ENCODE measurements around the gene SPNS1.
A peak's percentile ranks its signal among the peaks of the same experiment; 100 is the strongest.
"Not testable (repeated sequence)": the region's sequence is repeated elsewhere in the genome, so short reads cannot be mapped to it uniquely, and the experiment has no call there.

The SPNS1 gene

DNA sequence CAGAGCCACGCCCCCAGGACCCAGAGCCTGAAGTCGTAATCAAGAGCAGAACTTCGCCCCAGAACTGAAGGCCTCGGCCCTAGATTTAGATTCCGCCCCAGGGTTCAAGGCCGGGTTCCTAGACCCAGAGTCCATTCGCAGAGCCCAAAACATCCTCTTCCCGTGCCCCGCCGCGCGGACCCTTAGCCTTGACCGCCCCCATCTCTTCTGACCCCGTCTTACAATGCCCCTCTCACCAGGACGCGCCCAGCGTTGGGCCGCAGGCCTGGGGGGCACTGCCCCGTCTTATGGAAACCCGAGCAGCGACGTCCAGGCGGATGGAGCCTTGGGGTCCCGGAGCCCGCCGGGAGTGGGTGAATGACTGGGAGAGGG lies 37.8 kb upstream of the SPNS1 start:
- H3K9me3 Mint-ChIP-seq = no peaks in the 10 kb centered on the region
- DNase-seq (ENCODE audit: low spot score in 2 of 2) (no peak), ATAC-seq (replicated peaks; ENCODE audit: extremely low read depth, poor library complexity, severe bottlenecking) (no peak)
- peaks cover 16% of the 10 kb centered on the region for H3K4me1 Mint-ChIP-seq
- H3K27ac Mint-ChIP-seq (ENCODE audit: low read depth) = peak overlapping the region; percentile 52
- peaks cover 9% of the 10 kb centered on the region for H3K36me3 Mint-ChIP-seq (ENCODE audit: insufficient read depth)
- H3K4me3 Mint-ChIP-seq = peak overlapping the region; percentile 55
- no peaks in the 10 kb centered on the region for H3K27me3 Mint-ChIP-seq

DNA sequence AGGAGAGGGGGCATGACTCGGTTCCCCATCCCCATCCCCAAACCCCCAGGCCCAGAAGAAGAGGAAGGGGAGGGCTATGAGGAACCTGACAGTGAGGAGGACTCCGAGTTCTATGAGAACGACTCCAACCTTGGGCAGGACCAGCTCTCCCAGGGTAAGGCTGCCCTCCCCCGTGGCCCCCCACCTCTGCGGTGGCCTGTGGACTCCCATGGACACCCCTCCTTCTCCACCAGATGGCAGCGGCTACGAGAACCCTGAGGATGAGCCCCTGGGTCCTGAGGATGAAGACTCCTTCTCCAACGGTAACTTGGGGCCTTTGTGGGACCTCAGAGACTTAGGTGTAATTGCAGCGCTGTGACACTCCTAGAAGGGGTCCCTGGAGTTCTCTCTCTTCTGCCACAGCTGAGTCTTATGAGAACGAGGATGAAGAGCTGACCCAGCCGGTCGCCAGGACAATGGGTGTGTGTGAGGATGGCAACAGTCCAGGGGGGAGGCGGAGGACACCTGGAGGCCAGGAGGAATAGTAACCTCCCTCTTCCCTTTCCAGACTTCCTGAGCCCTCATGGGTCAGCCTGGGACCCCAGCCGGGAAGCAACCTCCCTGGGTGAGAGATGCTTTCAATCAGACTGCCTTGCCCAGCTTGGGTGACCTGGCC lies 37.2 kb upstream of the SPNS1 start:
- Mint-ChIP-seq H3K4me3 (no peak overlapping the region), H3K27ac (ENCODE audit: low read depth) (no peak overlapping the region), H3K36me3 (ENCODE audit: insufficient read depth) (peaks cover 7% of the 10 kb centered on the region), H3K27me3 (no peaks in the 10 kb centered on the region), H3K4me1 (peaks cover 13% of the 10 kb centered on the region), H3K9me3 (no peaks in the 10 kb centered on the region)
- no peak for ATAC-seq (replicated peaks; ENCODE audit: extremely low read depth, poor library complexity, severe bottlenecking)
- DNase-seq (ENCODE audit: low spot score in 2 of 2) = no peak

GRCh38 chr16:28938721-28939120 lies 35.9 kb upstream of the SPNS1 start:
- H3K27me3 Mint-ChIP-seq = no peaks in the 10 kb centered on the region
- H3K9me3 Mint-ChIP-seq = no peaks in the 10 kb centered on the region
- peaks cover 7% of the 10 kb centered on the region for H3K36me3 Mint-ChIP-seq (ENCODE audit: insufficient read depth)
- no peak overlapping the region for H3K27ac Mint-ChIP-seq (ENCODE audit: low read depth)
- peaks cover 11% of the 10 kb centered on the region for H3K4me1 Mint-ChIP-seq
- no peak overlapping the region for H3K4me3 Mint-ChIP-seq
- ATAC-seq (replicated peaks; ENCODE audit: extremely low read depth, poor library complexity, severe bottlenecking) = no peak
- no peak for DNase-seq (ENCODE audit: low spot score in 2 of 2)

DNA sequence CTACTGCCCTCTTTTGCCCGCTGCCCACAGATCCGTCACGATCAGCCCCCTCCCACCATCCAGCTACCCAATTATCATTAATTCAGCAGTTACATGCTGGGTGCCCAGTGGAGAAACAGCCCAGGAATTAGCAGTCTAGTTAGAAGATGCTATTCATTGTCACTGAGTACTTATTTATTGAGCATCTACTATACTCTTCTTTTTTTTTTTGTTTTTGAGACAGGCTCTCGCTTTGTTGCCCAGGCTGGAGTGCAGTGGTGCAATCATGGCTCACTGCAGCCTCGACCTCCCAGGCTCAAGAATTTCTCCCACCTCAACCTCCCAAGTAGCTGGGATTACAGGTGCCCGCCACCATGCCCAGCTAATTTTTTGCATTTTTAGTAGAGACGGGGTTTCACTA lies 34.8 kb upstream of the SPNS1 start:
- not testable (repeated sequence) for DNase-seq (ENCODE audit: low spot score in 2 of 2)
- peaks cover 11% of the 10 kb centered on the region for H3K4me1 Mint-ChIP-seq

DNA sequence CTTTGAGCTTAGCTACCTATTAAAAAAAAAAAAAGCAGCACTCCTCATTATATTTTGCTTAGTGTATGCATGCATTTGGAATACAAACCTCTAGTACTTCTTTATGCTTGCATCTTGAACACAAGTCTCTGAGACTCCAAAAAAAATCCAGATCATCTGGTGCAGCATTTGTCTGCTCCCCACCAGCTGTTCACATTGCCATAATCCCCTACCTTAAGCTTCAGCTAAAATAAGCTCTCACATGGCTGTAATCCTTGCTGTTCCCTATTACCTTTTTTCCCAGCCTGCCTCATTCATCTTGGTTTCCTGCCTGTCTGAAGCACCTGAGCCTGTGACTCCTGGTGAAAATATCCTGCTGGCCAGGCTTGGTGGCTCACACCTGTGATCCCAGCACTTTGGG lies 31.3 kb upstream of the SPNS1 start:
- ATAC-seq (replicated peaks; ENCODE audit: extremely low read depth, poor library complexity, severe bottlenecking) (no peak), DNase-seq (ENCODE audit: low spot score in 2 of 2) (no peak)
- H3K9me3 Mint-ChIP-seq = no peaks in the 10 kb centered on the region
- H3K27ac Mint-ChIP-seq (ENCODE audit: low read depth) = no peak overlapping the region
- H3K27me3 Mint-ChIP-seq = no peaks in the 10 kb centered on the region
- no peaks in the 10 kb centered on the region for H3K36me3 Mint-ChIP-seq (ENCODE audit: insufficient read depth)
- peaks cover 8% of the 10 kb centered on the region for H3K4me1 Mint-ChIP-seq
- no peak overlapping the region for H3K4me3 Mint-ChIP-seq

More for the DNA sequence above, 34.8 kb upstream of the SPNS1 start:
- not testable (repeated sequence) for H3K27me3 Mint-ChIP-seq; H3K9me3 Mint-ChIP-seq; H3K4me3 Mint-ChIP-seq; H3K36me3 Mint-ChIP-seq (ENCODE audit: insufficient read depth); H3K27ac Mint-ChIP-seq (ENCODE audit: low read depth); ATAC-seq (replicated peaks; ENCODE audit: extremely low read depth, poor library complexity, severe bottlenecking)

DNA sequence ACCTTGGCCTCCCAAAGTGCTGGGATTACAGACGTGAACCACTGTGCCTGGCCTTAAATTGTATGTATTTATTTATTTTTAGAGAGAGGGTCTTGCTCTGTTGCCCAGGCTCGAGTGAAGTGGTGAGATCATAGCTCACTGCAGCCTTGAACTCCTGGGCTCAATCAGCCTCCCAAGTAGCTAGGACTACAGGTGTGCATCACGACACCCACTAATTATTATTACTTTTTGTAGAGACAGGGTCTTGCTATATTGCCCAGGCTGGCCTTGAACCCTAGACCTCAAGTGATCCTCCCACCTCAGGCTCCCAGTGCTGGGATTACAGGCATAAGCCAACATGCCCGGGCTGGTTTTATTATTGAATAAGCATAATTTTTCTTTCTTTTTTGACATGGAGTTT lies 27.9 kb upstream of the SPNS1 start:
- Mint-ChIP-seq H3K4me1 (peaks cover 20% of the 10 kb centered on the region), H3K4me3 (no peak overlapping the region), H3K27ac (ENCODE audit: low read depth) (no peak overlapping the region), H3K27me3 (no peaks in the 10 kb centered on the region), H3K9me3 (no peaks in the 10 kb centered on the region), H3K36me3 (ENCODE audit: insufficient read depth) (peaks cover 2% of the 10 kb centered on the region)
- no peak for ATAC-seq (replicated peaks; ENCODE audit: extremely low read depth, poor library complexity, severe bottlenecking)
- no peak for DNase-seq (ENCODE audit: low spot score in 2 of 2)

DNA sequence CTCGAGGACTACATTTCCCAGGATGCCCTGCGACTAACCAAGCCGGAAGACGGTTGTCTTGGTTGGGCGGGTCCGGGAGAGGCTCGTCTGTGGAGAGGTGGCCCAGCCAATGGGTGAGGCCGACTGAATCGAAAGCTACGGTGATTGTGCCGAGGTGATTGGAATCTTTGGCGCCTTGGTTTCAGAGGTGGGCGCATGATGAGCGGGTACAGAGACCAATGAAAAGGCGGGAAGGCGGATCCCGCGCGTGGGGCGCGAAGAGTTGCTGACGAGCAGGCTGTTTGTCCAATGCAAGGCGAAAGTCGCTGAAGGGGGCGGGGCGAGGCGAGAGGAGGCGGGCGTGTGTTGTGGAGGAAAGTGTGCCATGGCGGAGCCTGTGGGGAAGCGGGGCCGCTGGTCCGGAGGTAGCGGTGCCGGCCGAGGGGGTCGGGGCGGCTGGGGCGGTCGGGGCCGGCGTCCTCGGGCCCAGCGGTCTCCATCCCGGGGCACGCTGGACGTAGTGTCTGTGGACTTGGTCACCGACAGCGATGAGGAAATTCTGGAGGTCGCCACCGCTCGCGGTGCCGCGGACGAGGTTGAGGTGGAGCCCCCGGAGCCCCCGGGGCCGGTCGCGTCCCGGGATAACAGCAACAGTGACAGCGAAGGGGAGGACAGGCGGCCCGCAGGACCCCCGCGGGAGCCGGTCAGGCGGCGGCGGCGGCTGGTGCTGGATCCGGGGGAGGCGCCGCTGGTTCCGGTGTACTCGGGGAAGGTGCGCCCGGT lies 23.7 kb upstream of the SPNS1 start, which contains the start of gene NFATC2IP:
NFATC2IP (plus strand) TSS at position 290 of the 762 bp plus-strand sequence; CDS start at position 365, 75 bp downstream.
- Mint-ChIP-seq H3K27ac (ENCODE audit: low read depth) (peak within 1 kb of the TSS; percentile 70), H3K4me3 (peak within 1 kb of the TSS; percentile 92), H3K9me3 (no peaks in the 10 kb centered on the region), H3K36me3 (ENCODE audit: insufficient read depth) (peaks cover 19% of the 10 kb centered on the region), H3K4me1 (peaks cover 32% of the 10 kb centered on the region), H3K27me3 (no peaks in the 10 kb centered on the region)
- ATAC-seq (replicated peaks; ENCODE audit: extremely low read depth, poor library complexity, severe bottlenecking) (peak; percentile 99), DNase-seq (ENCODE audit: low spot score in 2 of 2) (peak; percentile 99 to 100)

DNA sequence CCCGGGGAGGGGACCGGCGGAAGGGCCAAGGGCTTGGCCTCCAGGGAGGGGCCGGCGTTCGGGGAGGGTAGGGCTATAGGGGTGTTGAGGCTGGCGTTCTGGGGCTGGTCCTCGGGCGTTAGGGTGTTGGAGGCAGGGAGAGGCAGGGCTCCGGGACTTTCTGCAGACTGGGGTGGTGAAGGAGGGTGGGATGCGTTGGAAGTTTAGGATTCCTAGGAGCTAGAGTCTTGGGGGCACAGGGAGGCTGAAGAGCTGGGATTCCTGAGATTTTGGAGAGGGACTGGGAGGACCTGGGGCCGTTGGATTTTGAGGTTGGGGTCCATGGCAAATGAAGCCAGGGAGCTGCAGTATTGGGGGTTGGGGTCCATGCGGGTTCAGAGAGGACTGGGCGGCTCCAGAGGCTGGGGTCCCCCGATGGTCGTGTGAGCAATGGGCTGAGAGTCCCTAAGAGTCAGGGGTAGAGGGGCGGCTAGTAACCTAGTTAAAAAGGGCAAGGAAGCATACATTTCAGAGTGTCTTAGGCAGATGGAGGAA lies 23.1 kb upstream of the SPNS1 start:
- Mint-ChIP-seq H3K4me1 (peaks cover 33% of the 10 kb centered on the region), H3K9me3 (no peaks in the 10 kb centered on the region), H3K36me3 (ENCODE audit: insufficient read depth) (peaks cover 22% of the 10 kb centered on the region), H3K27me3 (no peaks in the 10 kb centered on the region), H3K4me3 (peak overlapping the region; percentile 92), H3K27ac (ENCODE audit: low read depth) (peak overlapping the region; percentile 70)
- DNase-seq (ENCODE audit: low spot score in 2 of 2) (no peak), ATAC-seq (replicated peaks; ENCODE audit: extremely low read depth, poor library complexity, severe bottlenecking) (no peak)

DNA sequence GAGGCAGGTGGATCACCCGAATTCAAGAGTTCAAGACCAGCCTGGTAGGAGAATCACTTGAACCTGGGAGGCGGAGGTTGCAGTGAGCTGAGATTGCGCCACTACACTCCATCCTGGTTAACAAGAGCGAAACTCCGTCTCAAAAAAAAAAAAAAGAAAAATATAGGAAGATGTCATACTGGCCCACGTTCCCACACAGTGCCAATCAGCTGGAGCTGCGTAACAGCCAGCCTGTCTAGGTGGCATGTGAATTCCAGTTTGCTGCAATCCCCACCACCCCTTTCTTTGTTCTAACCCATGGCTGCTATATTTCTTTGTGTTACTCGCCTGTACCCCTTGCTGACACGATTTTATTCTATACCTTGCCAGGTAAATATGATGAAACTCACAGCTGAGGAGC lies 16.4 kb upstream of the SPNS1 start:
- ATAC-seq (replicated peaks; ENCODE audit: extremely low read depth, poor library complexity, severe bottlenecking) (no peak), DNase-seq (ENCODE audit: low spot score in 2 of 2) (no peak)
- H3K4me1 Mint-ChIP-seq = peaks cover 15% of the 10 kb centered on the region
- peaks cover 51% of the 10 kb centered on the region for H3K36me3 Mint-ChIP-seq (ENCODE audit: insufficient read depth)
- H3K27me3 Mint-ChIP-seq = no peaks in the 10 kb centered on the region
- H3K9me3 Mint-ChIP-seq = no peaks in the 10 kb centered on the region
- no peak overlapping the region for H3K27ac Mint-ChIP-seq (ENCODE audit: low read depth)
- H3K4me3 Mint-ChIP-seq = no peak overlapping the region

- peaks cover 51% of the 10 kb centered on the region for H3K36me3 Mint-ChIP-seq (ENCODE audit: insufficient read depth)
- DNase-seq (ENCODE audit: low spot score in 2 of 2) (no peak), ATAC-seq (replicated peaks; ENCODE audit: extremely low read depth, poor library complexity, severe bottlenecking) (no peak)
- no peak overlapping the region for H3K4me3 Mint-ChIP-seq
- peaks cover 12% of the 10 kb centered on the region for H3K4me1 Mint-ChIP-seq
- peak overlapping the region; percentile 17 for H3K27ac Mint-ChIP-seq (ENCODE audit: low read depth)
- H3K27me3 Mint-ChIP-seq = no peaks in the 10 kb centered on the region
- no peaks in the 10 kb centered on the region for H3K9me3 Mint-ChIP-seq
Observed at GRCh38 chr16:28958836-28959235, 15.7 kb upstream of the SPNS1 start.

DNA sequence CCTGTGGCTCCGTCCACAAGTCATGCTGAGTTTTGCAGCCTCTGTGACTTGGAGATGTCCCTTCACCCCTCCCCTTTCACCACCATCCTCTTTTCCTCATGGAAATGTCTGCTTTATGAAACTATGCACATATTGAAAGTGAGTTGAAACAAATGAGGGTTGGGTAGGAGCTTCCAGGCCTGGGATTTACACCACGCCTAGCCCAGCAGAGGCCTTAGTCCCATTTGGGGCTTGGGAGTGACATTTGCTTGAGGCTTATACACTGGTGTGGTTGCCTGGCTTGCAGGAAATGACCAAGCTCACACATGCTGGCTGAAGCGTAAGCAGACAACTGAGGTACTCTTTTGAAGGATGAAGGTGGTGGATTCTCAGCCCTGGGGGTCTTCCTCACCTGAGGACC lies 10.5 kb upstream of the SPNS1 start:
- peaks cover 29% of the 10 kb centered on the region for H3K36me3 Mint-ChIP-seq (ENCODE audit: insufficient read depth)

GRCh38 chr16:28964496-28964895 lies 10.1 kb upstream of the SPNS1 start:
- ATAC-seq (replicated peaks; ENCODE audit: extremely low read depth, poor library complexity, severe bottlenecking) = no peak

More for the DNA sequence above, 10.5 kb upstream of the SPNS1 start:
- Mint-ChIP-seq H3K9me3 (no peaks in the 10 kb centered on the region), H3K4me3 (no peak overlapping the region), H3K27ac (ENCODE audit: low read depth) (no peak overlapping the region), H3K4me1 (no peaks in the 10 kb centered on the region), H3K27me3 (no peaks in the 10 kb centered on the region)
- DNase-seq (ENCODE audit: low spot score in 2 of 2) (no peak), ATAC-seq (replicated peaks; ENCODE audit: extremely low read depth, poor library complexity, severe bottlenecking) (no peak)

DNA sequence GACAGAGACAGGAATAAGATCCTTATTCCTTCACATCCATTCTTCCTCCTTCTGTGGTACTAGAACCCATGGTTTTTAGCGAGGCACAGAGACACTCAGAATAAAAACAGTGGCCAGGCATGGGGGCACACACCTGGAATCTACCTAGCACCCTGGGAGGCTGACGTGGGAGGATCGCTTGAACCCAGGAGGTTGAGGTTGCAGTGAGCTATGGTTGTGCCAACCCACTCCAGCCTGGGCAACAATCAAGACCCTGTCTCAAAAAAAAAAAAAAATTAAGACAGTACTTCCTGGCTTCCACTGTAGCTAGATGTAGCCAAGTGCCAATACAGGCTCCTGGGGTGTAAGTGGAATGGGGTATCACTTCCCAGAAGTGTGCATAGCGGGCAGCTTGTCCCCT lies 7.4 kb upstream of the SPNS1 start:
- Mint-ChIP-seq H3K27ac (ENCODE audit: low read depth) (no peak overlapping the region), H3K36me3 (ENCODE audit: insufficient read depth) (peaks cover 12% of the 10 kb centered on the region), H3K4me1 (no peaks in the 10 kb centered on the region), H3K27me3 (no peaks in the 10 kb centered on the region), H3K4me3 (no peak overlapping the region), H3K9me3 (no peaks in the 10 kb centered on the region)
- no peak for DNase-seq (ENCODE audit: low spot score in 2 of 2)
- ATAC-seq (replicated peaks; ENCODE audit: extremely low read depth, poor library complexity, severe bottlenecking) = no peak

More at GRCh38 chr16:28964496-28964895, 10.1 kb upstream of the SPNS1 start:
- H3K4me3 Mint-ChIP-seq = no peak overlapping the region
- H3K4me1 Mint-ChIP-seq = no peaks in the 10 kb centered on the region
- DNase-seq (ENCODE audit: low spot score in 2 of 2) = no peak
- no peaks in the 10 kb centered on the region for H3K9me3 Mint-ChIP-seq
- H3K27me3 Mint-ChIP-seq = no peaks in the 10 kb centered on the region
- H3K27ac Mint-ChIP-seq (ENCODE audit: low read depth) = no peak overlapping the region
- peaks cover 26% of the 10 kb centered on the region for H3K36me3 Mint-ChIP-seq (ENCODE audit: insufficient read depth)
